ENCODE measurements around the gene RNF213.

DNA sequence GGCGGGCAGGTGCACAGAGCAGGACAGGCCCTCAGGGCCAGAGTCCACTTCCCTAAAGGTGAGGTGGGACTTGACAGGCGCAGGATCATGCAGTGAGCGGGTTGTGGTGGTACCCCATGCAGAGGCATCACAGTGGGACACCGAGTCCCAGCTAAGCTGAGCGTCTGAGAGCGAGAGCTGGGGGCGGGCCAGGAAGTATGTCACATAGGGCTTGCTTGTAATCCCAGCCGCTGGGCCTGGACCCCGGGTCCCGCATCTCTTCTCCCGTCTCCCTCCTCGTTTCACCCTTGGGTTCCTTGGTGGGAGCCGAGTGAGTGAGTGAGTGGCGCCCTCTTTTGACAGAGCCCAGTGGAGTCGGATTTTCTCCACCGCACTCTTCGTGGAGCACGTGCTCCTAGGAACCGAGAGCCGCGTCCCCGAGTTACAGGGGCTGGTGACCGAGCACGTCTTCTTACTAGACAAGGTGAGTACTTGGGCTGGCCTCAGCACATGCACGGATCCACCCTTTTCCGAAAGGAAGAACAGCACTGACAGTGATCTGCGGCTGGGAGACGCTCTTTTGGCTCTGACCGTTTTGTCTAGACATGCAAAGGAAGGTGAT lies 103.5 kb downstream of the RNF213 start:
- no peak for TF ChIP-seq POLR2A (IDR thresholded peaks at IDR 0.05; ENCODE audit: extremely low read depth, insufficient read length)
- TF ChIP-seq, protein P1, sequence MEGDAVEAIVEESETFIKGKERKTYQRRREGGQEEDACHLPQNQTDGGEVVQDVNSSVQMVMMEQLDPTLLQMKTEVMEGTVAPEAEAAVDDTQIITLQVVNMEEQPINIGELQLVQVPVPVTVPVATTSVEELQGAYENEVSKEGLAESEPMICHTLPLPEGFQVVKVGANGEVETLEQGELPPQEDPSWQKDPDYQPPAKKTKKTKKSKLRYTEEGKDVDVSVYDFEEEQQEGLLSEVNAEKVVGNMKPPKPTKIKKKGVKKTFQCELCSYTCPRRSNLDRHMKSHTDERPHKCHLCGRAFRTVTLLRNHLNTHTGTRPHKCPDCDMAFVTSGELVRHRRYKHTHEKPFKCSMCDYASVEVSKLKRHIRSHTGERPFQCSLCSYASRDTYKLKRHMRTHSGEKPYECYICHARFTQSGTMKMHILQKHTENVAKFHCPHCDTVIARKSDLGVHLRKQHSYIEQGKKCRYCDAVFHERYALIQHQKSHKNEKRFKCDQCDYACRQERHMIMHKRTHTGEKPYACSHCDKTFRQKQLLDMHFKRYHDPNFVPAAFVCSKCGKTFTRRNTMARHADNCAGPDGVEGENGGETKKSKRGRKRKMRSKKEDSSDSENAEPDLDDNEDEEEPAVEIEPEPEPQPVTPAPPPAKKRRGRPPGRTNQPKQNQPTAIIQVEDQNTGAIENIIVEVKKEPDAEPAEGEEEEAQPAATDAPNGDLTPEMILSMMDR (IDR thresholded peaks at IDR 0.05; ENCODE audit: low read depth, low read length) = peak; percentile 55
- TF ChIP-seq, protein P2, sequence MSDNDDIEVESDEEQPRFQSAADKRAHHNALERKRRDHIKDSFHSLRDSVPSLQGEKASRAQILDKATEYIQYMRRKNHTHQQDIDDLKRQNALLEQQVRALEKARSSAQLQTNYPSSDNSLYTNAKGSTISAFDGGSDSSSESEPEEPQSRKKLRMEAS (IDR thresholded peaks at IDR 0.05; ENCODE audit: low read depth, low read length) = peak; percentile 31; the same call in 1 of the 2 replicates
- no peak for TF ChIP-seq MYC (IDR thresholded peaks at IDR 0.05; ENCODE audit: low read depth, low read length)

Data from NB4 (cell line).